Stimulated activated naive CD8-positive, alpha-beta T cell treated with anti-CD3 and anti-CD28 coated beads, Interleukin-15, Interleukin-2, amounts not matched to agents 100 ng/mL and 50 ng/mL, for 24 hours (primary cell): Measurements from ENCODE around the gene BCL2A1.
"Not testable (repeated sequence)": the region's sequence is repeated elsewhere in the genome, so short reads cannot be mapped to it uniquely, and the experiment has no call there.

Experiments
- H3K27ac Mint-ChIP-seq: one replicate; pipeline ENCODE4 v1.8.0; 2021; ENCODE audit warnings: mild to moderate bottlenecking, mixed read lengths
- H3K27me3 Mint-ChIP-seq: one replicate; pipeline ENCODE4 v1.8.0; 2021; ENCODE audit warnings: mixed read lengths
- H3K36me3 Mint-ChIP-seq: one replicate; pipeline ENCODE4 v1.8.0; 2021; ENCODE audit warnings: low read depth, mixed read lengths
- H3K4me1 Mint-ChIP-seq: one replicate; pipeline ENCODE4 v1.8.0; 2021; ENCODE audit warnings: low read depth, mixed read lengths
- H3K4me3 Mint-ChIP-seq: one replicate; pipeline ENCODE4 v1.8.0; 2021; ENCODE audit warnings: mild to moderate bottlenecking, mixed read lengths
- H3K9me3 Mint-ChIP-seq: one replicate; pipeline ENCODE4 v1.8.0; 2021; ENCODE audit warnings: mixed read lengths

Gene BCL2A1

GRCh38 chr15:79977431-79978054 lies 6.5 kb upstream of the BCL2A1 start:
- H3K9me3 Mint-ChIP-seq, result no peaks in the 10 kb centered on the region
- H3K27me3 Mint-ChIP-seq, result no peaks in the 10 kb centered on the region
- no peaks in the 10 kb centered on the region for H3K36me3 Mint-ChIP-seq
- H3K27ac Mint-ChIP-seq, result peak overlapping the region; percentile 89
- H3K4me3 Mint-ChIP-seq, result no peak overlapping the region
- peaks cover 67% of the 10 kb centered on the region for H3K4me1 Mint-ChIP-seq

GRCh38 chr15:79973456-79974195 lies 2.6 kb upstream of the BCL2A1 start:
- Mint-ChIP-seq H3K4me3 (peak overlapping the region; percentile 52), H3K27ac (peak overlapping the region; percentile 85)

GRCh38 chr15:79972863-79973262 lies 1.9 kb upstream of the BCL2A1 start:
- Mint-ChIP-seq H3K4me3 (peak overlapping the region; percentile 36), H3K27ac (peak overlapping the region; percentile 85), H3K4me1 (peaks cover 60% of the 10 kb centered on the region), H3K9me3 (no peaks in the 10 kb centered on the region), H3K36me3 (peaks cover 11% of the 10 kb centered on the region), H3K27me3 (no peaks in the 10 kb centered on the region)

More at GRCh38 chr15:79973456-79974195, 2.6 kb upstream of the BCL2A1 start:
- Mint-ChIP-seq H3K4me1 (peaks cover 61% of the 10 kb centered on the region), H3K36me3 (peaks cover 5% of the 10 kb centered on the region), H3K9me3 (no peaks in the 10 kb centered on the region), H3K27me3 (no peaks in the 10 kb centered on the region)

- H3K27ac Mint-ChIP-seq, result peak overlapping the region; percentile 98
- peaks cover 67% of the 10 kb centered on the region for H3K4me1 Mint-ChIP-seq
- peak overlapping the region; percentile 97 for H3K4me3 Mint-ChIP-seq
- peaks cover 32% of the 10 kb centered on the region for H3K36me3 Mint-ChIP-seq
- H3K9me3 Mint-ChIP-seq, result no peaks in the 10 kb centered on the region
- H3K27me3 Mint-ChIP-seq, result no peaks in the 10 kb centered on the region
Observed at GRCh38 chr15:79970181-79970580, 815 bp downstream of the BCL2A1 start.

GRCh38 chr15:79969146-79969545 lies 1.9 kb downstream of the BCL2A1 start:
- Mint-ChIP-seq H3K4me3 (peak overlapping the region; percentile 97), H3K27me3 (no peaks in the 10 kb centered on the region), H3K4me1 (peaks cover 77% of the 10 kb centered on the region), H3K9me3 (no peaks in the 10 kb centered on the region), H3K36me3 (peaks cover 40% of the 10 kb centered on the region), H3K27ac (peak overlapping the region; percentile 85)

- Mint-ChIP-seq H3K27me3 (no peaks in the 10 kb centered on the region), H3K4me1 (peaks cover 71% of the 10 kb centered on the region), H3K9me3 (no peaks in the 10 kb centered on the region), H3K4me3 (peak overlapping the region; percentile 97), H3K27ac (peak overlapping the region; percentile 100), H3K36me3 (peaks cover 49% of the 10 kb centered on the region)
Observed at GRCh38 chr15:79967298-79968182, 3.5 kb downstream of the BCL2A1 start.

- Mint-ChIP-seq H3K4me1 (peaks cover 71% of the 10 kb centered on the region), H3K4me3 (peak overlapping the region; percentile 97), H3K9me3 (no peaks in the 10 kb centered on the region), H3K27ac (peak overlapping the region; percentile 100), H3K27me3 (no peaks in the 10 kb centered on the region), H3K36me3 (peaks cover 56% of the 10 kb centered on the region)
Observed at GRCh38 chr15:79966634-79967297, 4.2 kb downstream of the BCL2A1 start.

GRCh38 chr15:79965846-79966630 lies 5.0 kb downstream of the BCL2A1 start:
- Mint-ChIP-seq H3K4me3 (peak overlapping the region; percentile 97), H3K9me3 (no peaks in the 10 kb centered on the region), H3K27me3 (no peaks in the 10 kb centered on the region), H3K27ac (peak overlapping the region; percentile 100), H3K4me1 (peaks cover 69% of the 10 kb centered on the region), H3K36me3 (peaks cover 63% of the 10 kb centered on the region)

GRCh38 chr15:79964232-79964805 lies 6.7 kb downstream of the BCL2A1 start:
- no peaks in the 10 kb centered on the region for H3K27me3 Mint-ChIP-seq
- peak overlapping the region; percentile 97 for H3K4me3 Mint-ChIP-seq
- no peaks in the 10 kb centered on the region for H3K9me3 Mint-ChIP-seq
- H3K36me3 Mint-ChIP-seq, result peaks cover 74% of the 10 kb centered on the region
- H3K27ac Mint-ChIP-seq, result peak overlapping the region; percentile 89
- peaks cover 74% of the 10 kb centered on the region for H3K4me1 Mint-ChIP-seq

- Mint-ChIP-seq H3K4me1 (peaks cover 79% of the 10 kb centered on the region), H3K4me3 (peak overlapping the region; percentile 47), H3K27ac (peak overlapping the region; percentile 76), H3K36me3 (peaks cover 70% of the 10 kb centered on the region)
- H3K9me3 Mint-ChIP-seq, H3K27me3 Mint-ChIP-seq: not testable (repeated sequence)
Observed at GRCh38 chr15:79962921-79963320, 8.1 kb downstream of the BCL2A1 start.

GRCh38 chr15:79962178-79962577 lies 8.8 kb downstream of the BCL2A1 start:
- peak overlapping the region; percentile 76 for H3K27ac Mint-ChIP-seq
- H3K4me1 Mint-ChIP-seq, result peaks cover 75% of the 10 kb centered on the region
- H3K36me3 Mint-ChIP-seq, result peaks cover 63% of the 10 kb centered on the region
- no peaks in the 10 kb centered on the region for H3K9me3 Mint-ChIP-seq
- H3K4me3 Mint-ChIP-seq, result peak overlapping the region; percentile 39
- no peaks in the 10 kb centered on the region for H3K27me3 Mint-ChIP-seq

- H3K4me3 Mint-ChIP-seq, result no peak overlapping the region
Observed at GRCh38 chr15:79960502-79961212, 10.3 kb downstream of the BCL2A1 start.

GRCh38 chr15:79957741-79958140 lies 13.3 kb downstream of the BCL2A1 start:
- Mint-ChIP-seq H3K9me3 (no peaks in the 10 kb centered on the region), H3K36me3 (peaks cover 34% of the 10 kb centered on the region), H3K27me3 (no peaks in the 10 kb centered on the region), H3K4me1 (peaks cover 60% of the 10 kb centered on the region), H3K4me3 (no peak overlapping the region), H3K27ac (no peak overlapping the region)

More at GRCh38 chr15:79960502-79961212, 10.3 kb downstream of the BCL2A1 start:
- H3K36me3 Mint-ChIP-seq, result peaks cover 54% of the 10 kb centered on the region
- no peaks in the 10 kb centered on the region for H3K27me3 Mint-ChIP-seq
- H3K9me3 Mint-ChIP-seq, result no peaks in the 10 kb centered on the region
- H3K4me1 Mint-ChIP-seq, result peaks cover 62% of the 10 kb centered on the region
- H3K27ac Mint-ChIP-seq, result peak overlapping the region; percentile 38
